Measurements from ENCODE around the gene CELF5.
A peak's percentile ranks its signal among the peaks of the same experiment; 100 is the strongest.
"Not testable (repeated sequence)": the region's sequence is repeated elsewhere in the genome, so short reads cannot be mapped to it uniquely, and the experiment has no call there.

The CELF5 gene

GRCh38 chr19:3292958-3293529 is 68.6 kb downstream of the CELF5 start:
- DNase-seq (ENCODE audit: low read depth): no peak

GRCh38 chr19:3293560-3293959 is 69.1 kb downstream of the CELF5 start:
- no peak for DNase-seq (ENCODE audit: low read depth)

- DNase-seq (ENCODE audit: low read depth): no peak
Measured at GRCh38 chr19:3294080-3294850, 69.8 kb downstream of the CELF5 start.

GRCh38 chr19:3295581-3295980 is 71.1 kb downstream of the CELF5 start:
- DNase-seq (ENCODE audit: low read depth): no peak

GRCh38 chr19:3296034-3296433 is 71.6 kb downstream of the CELF5 start:
- no peak for DNase-seq (ENCODE audit: low read depth)

- no peak for DNase-seq (ENCODE audit: low read depth)
Measured at GRCh38 chr19:3296446-3296845, 72.0 kb downstream of the CELF5 start.

- DNase-seq (ENCODE audit: low read depth): no peak
Measured at GRCh38 chr19:3298853-3299449, 74.5 kb downstream of the CELF5 start.

- not testable (repeated sequence) for DNase-seq (ENCODE audit: low read depth)
Measured at GRCh38 chr19:3300566-3300965, 76.1 kb downstream of the CELF5 start.

- no peak for DNase-seq (ENCODE audit: low read depth)
Measured at GRCh38 chr19:3302755-3303154, 78.3 kb downstream of the CELF5 start.

GRCh38 chr19:3304871-3305423 is 80.5 kb downstream of the CELF5 start:
- peak; percentile 29 for DNase-seq (ENCODE audit: low read depth)

GRCh38 chr19:3309724-3310123 is 85.3 kb downstream of the CELF5 start:
- no peak for DNase-seq (ENCODE audit: low read depth)

- DNase-seq (ENCODE audit: low read depth): no peak
Measured at GRCh38 chr19:3310280-3310679, 85.8 kb downstream of the CELF5 start.

- DNase-seq (ENCODE audit: low read depth): no peak
Measured at GRCh38 chr19:3310711-3311110, 86.2 kb downstream of the CELF5 start.

GRCh38 chr19:3313199-3313575 is 88.7 kb downstream of the CELF5 start:
- DNase-seq (ENCODE audit: low read depth): no peak

GRCh38 chr19:3314962-3315675 is 90.7 kb downstream of the CELF5 start:
- DNase-seq (ENCODE audit: low read depth): no peak

- DNase-seq (ENCODE audit: low read depth): no peak
Measured at GRCh38 chr19:3315676-3315973, 91.2 kb downstream of the CELF5 start.

- DNase-seq (ENCODE audit: low read depth): no peak
Measured at GRCh38 chr19:3316132-3316648, 91.7 kb downstream of the CELF5 start.

GRCh38 chr19:3316659-3317207 is 92.3 kb downstream of the CELF5 start:
- no peak for DNase-seq (ENCODE audit: low read depth)

GRCh38 chr19:3319643-3320353 is 95.3 kb downstream of the CELF5 start:
- DNase-seq (ENCODE audit: low read depth): no peak

GRCh38 chr19:3320354-3320670 is 95.9 kb downstream of the CELF5 start:
- no peak for DNase-seq (ENCODE audit: low read depth)

- no peak for DNase-seq (ENCODE audit: low read depth)
Measured at GRCh38 chr19:3320853-3321252, 96.4 kb downstream of the CELF5 start.

GRCh38 chr19:3321696-3322095 is 97.2 kb downstream of the CELF5 start:
- DNase-seq (ENCODE audit: low read depth): no peak
